HG02970 (cell line): Measurements from ENCODE around the gene EPS8L3.

ENCODE experiments used
- ATAC-seq: cut with Tn5 transposase; IDR thresholded peaks from one replicate; pipeline ENCODE4 v1.9.1; 2021; ENCODE audit warnings: mild to moderate bottlenecking, moderate library complexity, moderate number of reproducible peaks; ENCODE audit not compliant: unreplicated experiment, low FRiP score

The EPS8L3 gene

DNA sequence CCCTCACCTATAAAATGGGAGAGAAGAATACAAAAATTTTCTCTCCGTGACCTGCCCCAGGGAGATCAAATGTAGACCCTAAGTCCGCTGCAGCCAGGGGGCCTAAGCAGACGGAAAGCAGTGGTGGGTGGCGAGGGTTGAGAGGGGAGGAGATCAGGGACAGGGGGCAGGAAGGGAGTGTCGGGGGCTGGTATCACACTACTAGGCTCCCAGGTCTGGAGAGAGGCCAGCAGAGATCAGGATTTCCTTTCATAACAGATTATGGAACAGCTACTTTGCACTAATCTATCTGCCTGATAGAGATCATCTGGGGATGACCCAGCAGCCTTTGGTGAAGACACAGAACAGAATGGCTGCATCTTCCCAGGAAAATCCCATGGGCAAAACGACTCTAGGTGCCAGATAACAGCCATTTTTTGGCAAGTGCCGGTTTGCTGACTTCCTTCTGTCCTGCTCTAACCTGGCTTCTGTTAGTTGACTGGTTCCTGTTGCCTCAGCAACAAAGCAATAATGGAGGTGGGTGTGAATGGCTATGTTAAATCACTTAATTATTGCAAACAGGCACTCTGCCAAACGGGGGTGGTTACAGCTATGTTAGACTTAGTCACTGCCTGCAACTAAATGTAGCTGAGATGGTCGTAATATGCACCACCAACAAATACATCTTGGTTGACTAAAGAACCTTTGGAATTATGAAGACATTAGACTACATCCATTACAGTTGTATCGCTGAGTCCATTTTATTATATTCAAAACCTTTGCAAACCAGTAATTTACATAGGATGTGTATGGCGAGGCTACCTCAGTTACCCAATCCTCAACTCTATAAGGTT, 30.0 kb upstream of the EPS8L3 start:
- ATAC-seq: no peak

DNA sequence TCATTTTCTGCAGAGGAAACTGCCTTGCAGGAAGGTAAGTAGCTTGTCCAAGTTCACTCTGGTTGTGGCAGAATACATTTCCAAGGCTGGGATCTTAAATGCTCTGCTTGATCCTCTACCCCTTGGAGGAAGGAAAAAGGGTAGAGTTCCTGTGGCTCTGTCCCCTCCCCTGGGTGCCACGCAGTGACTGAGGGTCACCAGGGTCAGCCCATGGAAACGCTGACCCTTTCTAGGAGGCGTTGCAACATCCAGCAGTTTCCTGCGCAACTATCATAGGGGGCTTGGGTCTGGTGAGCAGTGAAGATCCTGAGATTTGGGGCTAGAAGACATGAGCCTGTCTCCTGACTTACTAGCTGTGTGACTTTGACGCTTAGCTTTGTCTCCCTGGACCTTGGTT, 29.4 kb upstream of the EPS8L3 start:
- ATAC-seq: no peak

DNA sequence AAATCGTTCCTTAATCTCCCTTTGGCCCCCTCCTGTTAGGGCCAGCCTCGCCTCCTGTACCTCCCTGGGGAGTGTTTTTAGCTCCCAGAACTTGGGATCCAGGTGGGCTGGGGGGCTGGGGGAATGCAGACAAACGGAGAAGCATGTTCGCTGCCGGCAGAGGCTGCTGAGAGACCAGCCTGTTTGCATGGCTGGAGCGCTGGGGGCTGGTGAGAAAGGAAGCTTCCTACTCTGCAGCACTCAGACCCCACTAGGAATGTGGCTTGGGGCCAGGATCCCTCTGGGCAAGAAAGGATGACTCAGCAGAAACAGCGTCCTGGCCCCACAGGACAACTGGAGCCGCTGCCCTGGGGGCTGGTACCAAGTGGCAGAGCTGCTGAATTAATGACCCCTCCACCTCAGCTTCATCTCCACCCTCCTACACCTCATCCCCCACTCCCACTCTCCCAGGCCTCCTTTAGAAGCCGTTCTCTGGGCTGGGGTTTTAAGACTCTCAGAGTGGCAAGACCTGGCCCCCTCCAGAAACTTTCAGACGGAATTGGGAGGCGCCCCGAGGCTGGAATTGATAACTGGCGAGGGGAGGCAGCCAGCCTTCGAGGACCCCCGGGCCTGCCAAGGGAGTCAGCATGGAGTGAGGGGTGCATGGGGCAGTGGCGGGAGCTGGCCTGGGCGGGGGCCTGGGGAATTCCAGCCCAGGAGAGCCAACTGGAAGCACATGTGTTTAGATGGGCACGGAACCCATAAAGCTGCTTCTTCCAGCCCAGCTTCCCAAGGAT, 28.5 kb upstream of the EPS8L3 start:
- no peak for ATAC-seq

DNA sequence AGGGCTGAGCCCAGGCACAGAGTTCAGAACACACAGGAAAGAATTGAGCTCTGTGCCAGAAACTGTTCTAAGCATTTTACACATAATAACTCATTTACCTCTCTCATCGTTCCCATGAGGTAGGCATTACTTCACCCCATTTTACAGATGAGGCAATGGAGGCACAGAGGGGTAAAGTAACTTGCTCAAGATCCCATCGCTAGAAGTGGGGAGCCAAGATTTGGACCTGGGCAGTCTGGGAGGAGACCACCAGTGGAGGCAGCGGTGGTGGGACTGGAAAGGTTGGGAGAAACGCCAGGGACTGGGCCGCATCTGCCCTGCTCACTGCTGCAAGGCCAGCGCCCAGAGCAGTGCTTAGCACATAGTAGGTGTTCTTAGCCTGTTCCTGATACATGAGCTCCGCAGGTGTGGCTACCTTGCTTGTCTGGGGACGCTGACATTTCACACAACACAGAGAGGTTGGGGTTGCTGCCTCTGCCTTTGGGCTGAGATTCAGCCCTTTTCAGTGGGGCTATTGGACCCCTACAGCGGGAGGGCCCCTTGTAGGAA, 27.8 kb upstream of the EPS8L3 start:
- ATAC-seq: no peak

DNA sequence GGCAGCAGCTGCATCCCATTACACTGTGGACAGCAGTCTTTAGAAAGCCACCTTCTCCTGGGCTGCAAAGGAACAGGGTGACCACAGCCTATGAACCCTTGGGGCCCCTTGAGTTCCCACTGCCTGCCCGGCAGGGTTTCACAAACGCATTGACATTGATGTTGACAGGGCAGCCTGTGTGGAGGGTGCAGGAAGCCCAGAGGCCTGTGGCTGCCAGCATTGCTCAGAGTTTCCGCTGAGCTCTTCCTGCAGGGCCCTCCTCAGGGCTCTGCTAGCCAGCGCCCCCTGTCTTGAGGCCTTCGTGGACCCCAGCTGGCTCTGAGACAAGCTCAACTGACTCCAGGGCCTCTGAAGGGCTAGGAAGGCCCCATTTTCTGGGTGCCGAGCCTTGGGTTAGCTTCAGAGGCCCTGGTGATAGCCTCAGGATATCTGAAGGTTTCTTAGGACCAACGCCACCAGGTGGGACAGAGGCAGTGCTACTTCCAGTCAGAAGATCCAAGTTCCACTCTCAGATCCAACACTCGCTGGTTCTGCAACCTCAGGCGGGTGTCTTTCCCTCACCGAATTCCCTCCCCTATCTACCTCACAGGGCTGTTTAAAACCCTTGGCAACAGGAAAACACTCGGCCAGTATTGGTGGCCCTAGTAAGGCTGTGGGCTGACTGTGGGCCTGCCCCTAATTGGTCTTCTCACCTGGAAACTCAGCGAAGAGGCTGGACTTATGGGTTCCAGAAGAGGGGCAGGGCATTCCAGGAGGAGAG, 27.2 kb upstream of the EPS8L3 start:
- ATAC-seq: no peak

DNA sequence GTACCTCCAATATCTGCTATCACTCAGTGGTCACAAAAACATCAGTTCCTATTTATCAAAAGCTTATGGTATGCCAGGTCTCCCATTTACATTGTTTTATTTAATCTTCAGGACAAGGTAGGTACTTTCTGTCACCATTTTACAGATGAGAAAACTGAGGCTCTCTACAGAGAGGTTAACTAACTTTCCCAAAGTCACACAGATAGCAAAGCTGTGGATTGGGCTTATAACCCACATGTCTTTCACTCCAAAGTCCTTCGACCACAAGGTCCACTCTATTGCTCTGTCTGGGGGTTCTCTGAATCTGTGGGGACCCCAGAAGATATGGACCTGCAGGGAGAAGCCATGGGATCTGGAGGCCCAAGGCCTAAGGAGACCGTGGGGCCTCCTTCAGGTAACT, 26.6 kb upstream of the EPS8L3 start:
- no peak for ATAC-seq

DNA sequence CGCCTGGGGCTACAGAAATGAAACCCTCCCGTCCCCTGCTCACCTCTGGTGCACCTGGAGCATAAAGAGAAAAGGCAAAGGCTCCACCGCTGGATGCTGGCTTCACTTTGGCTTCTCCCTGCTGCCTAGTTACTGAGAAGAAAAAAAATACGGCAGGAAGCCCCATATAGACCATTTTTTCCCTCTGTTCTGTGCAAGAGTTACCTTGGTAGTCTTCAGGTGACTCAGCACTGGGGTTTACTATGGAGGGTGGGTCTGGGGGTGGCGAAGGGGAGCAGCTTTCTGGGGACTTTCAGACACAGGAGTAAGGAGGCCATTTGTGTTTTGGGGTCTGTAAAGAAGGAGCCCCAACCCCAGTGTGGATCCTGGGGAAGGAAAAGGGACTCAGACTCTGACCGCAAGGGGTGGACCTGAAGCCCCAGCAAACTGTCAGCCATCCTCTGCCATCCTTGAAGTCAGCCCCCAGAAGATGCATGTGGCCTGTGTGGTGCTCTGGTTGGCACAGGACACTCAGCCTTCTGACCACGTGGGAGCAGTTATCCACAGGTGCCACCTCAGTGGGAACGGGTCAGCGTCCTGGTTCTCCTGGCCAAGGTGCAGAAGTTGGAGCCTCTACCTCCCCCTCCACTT, 25.9 kb upstream of the EPS8L3 start:
- ATAC-seq: no peak

DNA sequence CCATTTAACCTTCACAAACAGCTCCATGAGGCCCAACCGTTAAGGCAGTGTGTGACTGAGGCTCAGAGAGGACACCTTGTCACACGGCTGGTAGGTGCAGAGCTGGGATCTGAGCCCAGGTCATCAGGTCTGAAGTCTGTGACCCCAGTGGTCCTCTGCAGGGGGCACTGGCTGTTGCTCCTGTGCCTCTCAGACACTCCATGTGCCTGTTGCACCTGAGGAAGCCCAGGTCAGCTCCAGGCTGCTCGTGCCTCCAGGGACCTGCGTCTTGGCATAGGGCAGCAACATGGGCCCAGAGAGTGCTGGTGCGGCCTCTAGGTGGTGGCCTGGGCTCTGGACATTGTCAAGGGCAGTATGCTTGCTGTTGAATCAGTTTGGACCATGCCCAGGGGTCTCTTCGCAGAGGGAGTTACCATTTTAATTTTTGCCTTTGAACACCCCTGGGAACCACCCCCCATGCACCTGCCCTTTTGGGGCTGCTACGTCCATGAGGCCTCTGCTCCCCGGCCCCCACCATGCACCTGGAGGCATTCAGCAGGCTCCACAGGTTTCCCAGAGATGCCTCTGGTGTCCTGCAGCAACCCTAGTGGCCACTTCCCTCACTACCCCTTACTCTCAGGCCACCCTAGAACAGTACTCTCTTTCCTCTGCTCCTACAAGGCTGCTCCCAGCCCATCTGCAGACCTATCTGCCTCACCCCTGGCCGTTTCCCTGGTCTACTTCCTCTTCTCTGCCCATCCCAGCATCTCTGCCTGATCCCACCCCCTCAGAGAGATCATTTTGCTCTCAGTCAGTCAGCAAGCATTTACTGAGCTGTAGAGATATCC, 25.2 kb upstream of the EPS8L3 start:
- no peak for ATAC-seq

DNA sequence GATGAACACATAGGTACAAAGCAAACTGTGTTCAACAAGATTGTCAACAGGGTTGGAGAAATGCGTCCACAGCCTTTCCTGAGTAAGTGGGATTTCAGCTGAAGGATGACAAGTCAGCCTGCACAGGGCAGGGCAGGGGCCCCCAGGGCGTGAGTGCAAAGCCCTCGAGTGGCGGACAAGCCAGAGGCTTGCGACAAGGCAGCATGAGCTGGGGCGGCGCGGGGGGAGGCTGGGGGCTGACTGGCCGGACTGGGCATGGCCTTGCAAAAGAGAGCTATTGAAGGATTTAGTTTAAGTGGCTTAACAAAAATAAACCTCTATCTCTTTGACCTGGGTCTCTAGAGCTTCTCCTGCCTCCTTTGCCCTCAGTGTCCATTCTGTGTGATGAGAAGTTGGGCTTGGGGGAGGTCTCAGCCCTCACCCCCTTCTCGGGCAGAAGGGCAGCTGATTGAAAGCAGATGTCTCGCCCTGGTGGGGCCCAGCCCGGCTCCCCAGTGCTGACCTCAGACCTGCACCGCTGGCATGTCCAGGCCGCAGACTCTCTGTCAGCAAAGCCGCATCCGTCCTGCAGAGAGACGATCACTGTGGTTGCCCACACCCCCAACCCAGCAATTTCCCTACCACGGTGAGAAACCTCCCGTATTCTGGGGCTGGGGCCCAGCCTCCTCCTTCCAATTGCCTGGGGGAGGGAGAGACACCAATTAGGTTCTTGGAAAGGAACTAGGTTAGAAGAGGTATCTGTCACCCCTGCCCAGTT, 24.3 kb upstream of the EPS8L3 start:
- ATAC-seq: no peak

DNA sequence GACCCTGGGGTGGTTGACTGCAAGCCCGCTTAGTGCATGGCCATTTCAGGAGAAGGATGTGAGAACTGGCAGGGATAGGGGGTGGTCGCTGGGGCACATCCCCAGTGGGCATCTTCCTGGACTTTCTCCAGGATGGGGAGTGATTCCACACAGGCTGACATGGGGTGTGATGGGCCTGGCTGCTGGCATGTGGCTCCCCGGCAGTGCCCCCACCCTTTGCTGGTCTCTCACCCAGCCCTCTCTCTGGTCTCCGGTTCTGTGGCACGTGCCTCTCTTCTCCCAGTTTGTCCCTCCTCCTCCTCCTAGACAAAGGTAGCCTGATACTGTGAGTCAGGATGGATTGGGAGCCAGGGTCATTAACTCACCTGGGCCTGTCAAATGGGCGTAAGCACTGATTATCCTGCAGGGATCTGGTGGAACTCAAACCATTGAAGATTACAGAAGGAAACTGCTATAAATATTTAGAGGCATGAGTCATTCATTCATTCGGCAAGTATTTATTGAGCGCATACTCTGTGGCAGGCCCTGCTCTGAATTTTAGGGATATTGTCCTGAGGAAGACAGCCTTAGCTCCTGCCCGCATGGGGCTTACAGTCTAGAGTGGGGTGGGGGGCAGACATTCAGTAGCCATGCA, 23.6 kb upstream of the EPS8L3 start:
- ATAC-seq: no peak

DNA sequence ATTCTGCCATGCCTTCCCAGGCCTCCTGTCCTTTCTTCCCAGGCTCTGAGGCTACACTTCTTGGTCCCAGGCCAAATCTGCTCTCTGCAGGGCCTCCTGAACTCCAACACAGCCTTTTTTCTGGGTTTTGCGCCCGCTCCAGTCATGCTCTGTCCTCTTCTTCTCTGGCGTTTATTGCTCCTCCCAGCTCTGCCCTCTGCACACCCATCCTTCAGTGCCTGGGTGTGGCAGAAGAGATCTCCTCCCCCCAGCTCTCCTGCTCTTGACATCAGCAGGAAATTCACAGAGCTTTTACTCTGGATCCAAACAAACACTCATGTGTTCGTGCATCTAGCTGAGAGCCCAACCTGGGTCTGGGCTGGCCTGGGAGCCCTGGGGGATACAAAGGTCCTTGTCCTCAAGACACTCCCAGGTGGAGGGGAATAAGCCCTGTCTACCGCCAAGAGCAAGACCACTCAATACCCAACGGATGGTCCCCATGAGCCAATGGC, 22.9 kb upstream of the EPS8L3 start:
- ATAC-seq: no peak

DNA sequence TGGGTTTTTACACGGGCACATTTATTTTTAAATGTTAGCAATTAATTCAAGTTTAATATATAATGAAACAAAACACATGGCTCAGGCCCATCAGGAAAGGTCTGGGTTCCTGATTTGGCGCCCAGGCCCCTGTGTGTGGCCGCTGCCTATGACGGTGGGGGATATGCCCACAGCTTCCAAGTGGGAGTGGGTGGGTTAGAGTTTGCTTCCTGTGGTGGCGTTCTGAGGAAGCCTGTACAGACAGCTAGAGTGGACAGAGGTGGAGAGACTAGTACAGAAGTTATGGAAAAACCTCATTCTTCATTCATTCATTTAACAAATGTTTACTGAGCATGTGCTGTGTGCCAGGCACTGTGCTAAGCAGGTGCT, 22.4 kb upstream of the EPS8L3 start:
- ATAC-seq: no peak

DNA sequence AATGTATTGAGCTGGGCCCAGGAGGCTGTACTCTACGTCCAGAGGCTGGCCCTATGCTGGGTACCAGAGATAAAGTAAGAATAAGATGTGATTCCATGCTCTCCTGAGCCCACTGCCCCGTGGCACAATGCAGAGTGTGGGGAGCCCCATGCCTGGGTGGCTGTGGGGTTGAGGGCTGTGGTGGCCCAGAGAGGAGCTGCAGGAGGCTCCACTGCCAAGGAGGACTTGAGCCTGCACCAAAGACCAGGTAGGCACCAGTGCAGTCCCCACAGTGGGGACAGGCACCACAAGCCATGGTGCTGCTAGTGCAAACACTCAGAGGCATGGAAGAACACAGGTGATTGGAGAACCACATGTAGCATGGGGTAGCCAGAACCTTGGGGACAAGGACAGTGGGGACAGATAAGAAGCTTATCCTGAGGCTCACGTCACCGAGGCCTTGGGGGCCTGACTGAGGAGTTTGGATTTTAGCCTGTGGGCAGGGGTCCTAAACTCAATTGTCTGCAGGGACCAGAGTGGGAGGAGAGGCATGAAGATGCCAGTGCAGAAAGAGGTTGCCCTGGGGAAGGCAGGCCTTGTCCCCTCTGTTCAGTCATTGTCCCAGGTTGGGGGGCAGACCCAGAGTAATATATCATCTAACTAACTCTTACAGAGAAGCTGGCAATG, 21.9 kb upstream of the EPS8L3 start:
- no peak for ATAC-seq

DNA sequence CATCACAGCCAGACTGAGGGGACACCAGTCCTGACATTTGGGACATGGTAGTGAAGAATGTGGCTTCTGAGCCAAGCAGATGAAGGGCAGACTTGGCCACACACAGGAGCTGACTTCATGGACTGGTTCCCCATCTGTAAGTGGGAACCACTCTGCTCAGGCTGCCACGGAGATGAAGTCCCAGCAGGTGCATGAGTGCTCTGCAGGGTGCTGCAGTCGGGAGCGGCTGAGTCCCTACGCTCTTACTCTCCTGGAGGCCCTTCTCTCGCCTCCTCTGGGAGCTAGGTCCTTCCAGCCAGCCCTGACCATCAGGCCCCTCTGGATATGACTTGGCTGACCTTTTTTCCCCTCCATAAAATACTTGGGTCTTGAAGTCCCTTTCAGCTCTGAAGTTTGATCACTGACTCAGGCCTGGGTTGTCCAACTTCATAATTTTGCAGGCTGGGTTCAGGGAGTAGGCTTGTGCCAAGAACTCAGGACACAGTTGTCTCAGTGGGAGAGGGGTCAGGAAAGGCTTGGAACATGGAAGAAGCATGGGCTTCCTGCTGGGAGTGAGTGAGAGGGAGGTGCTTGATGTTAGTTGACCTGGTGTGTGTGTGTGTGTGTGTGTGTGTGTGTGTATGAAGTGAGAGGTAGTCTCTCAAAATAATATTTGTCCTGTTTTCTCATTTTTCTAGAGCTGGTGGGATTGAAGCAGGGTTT, 21.0 kb upstream of the EPS8L3 start:
- no peak for ATAC-seq

DNA sequence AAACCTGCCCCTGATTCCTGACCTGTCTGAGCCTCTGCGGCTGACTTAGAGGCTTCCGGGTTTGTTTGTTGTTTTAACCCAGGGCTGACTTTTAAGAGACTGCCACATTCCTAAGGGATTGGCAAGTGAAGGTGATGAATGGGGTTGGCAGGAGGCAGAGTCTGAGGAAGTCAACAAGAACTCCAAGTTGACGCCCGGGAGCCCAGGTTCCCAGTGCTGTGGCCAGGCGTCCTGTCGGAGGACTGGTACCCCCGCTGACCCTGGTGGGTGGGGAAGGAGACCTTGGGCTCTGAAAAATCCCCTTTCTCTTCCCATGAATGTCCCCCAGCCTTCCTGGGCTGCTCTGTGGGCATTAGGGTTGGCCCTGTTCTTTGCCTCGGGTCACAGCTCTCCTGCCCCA, 19.7 kb upstream of the EPS8L3 start:
- ATAC-seq: no peak

DNA sequence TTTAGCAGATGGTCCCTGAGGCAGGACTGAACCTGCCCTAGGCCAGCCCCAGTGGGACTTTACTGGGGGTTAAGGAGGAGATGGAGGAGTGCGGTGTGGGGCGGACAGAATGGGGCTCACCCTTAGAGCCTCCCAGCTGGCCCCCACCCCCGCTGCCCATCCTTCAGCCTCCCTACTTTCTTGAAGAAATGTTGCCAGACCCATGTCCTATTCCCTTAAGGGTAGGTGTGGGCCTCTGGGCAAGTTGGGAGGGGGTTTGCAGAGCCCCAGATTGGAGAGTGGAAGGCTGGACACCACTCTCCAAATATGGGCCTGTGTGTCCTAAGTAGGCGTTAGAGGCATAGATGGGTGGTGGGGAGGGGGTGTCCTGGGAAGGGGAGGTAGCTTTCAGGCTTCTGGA, 19.2 kb upstream of the EPS8L3 start:
- ATAC-seq: no peak

DNA sequence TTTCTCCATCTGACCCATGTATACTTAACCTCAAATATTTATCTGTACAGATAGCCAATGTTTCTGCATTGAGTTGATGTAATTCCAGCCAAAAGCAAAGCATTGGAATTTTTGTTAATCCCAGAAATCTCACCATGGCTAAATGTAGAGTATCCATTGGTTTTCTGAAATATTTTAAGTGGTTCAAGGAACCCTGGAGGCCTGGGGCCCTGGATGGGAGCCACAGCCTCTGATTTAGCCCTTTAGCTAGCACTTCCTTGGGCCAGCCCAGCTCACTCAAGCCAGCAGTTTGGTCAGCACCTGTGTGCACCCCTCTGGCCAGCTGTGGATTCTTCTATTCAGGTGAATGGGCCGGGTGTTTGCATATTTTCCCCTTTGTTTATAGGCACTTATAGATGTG, 18.8 kb upstream of the EPS8L3 start:
- no peak for ATAC-seq
